ENCODE measurements around the gene GYS2.

The GYS2 gene

GRCh38 chr12:21507849-21508248 is 96.8 kb downstream of the GYS2 start:
- no peak for ATAC-seq
- TF ChIP-seq CREB5 (CRISPR knock-in tag; IDR thresholded peaks at IDR 0.05; ENCODE audit: low read depth) (no peak), ZC3H10 (CRISPR knock-in tag; IDR thresholded peaks at IDR 0.05) (no peak)

GRCh38 chr12:21505888-21506287 is 98.8 kb downstream of the GYS2 start:
- TF ChIP-seq TOX (CRISPR knock-in tag; IDR thresholded peaks at IDR 0.05; ENCODE audit: borderline replicate concordance) (no peak), PPARA (CRISPR knock-in tag; IDR thresholded peaks at IDR 0.05; ENCODE audit: borderline replicate concordance) (no peak), TCF4 (CRISPR knock-in tag; IDR thresholded peaks at IDR 0.05; ENCODE audit: borderline replicate concordance) (no peak), ZNF565 (CRISPR knock-in tag; conservative IDR thresholded peaks at IDR 0.05; ENCODE audit: low read depth) (no peak), CREB5 (CRISPR knock-in tag; IDR thresholded peaks at IDR 0.05; ENCODE audit: low read depth) (no peak), RARB (CRISPR knock-in tag; IDR thresholded peaks at IDR 0.05) (no peak), SNAI2 (CRISPR knock-in tag; IDR thresholded peaks at IDR 0.05) (no peak), ZNF70 (CRISPR knock-in tag; IDR thresholded peaks at IDR 0.05) (no peak), ARNTL (CRISPR knock-in tag; IDR thresholded peaks at IDR 0.05; ENCODE audit: borderline replicate concordance, low read depth) (no peak), TSHZ2 (CRISPR knock-in tag; IDR thresholded peaks at IDR 0.05) (no peak), CSDC2 (CRISPR knock-in tag; IDR thresholded peaks at IDR 0.05) (no peak), PATZ1 (CRISPR knock-in tag; IDR thresholded peaks at IDR 0.05; ENCODE audit: borderline replicate concordance) (no peak), GLIS3 (CRISPR knock-in tag; IDR thresholded peaks at IDR 0.05) (no peak), BACH2 (CRISPR knock-in tag; IDR thresholded peaks at IDR 0.05; ENCODE audit: borderline replicate concordance) (no peak), ZFP3 (CRISPR knock-in tag; IDR thresholded peaks at IDR 0.05) (no peak), POU6F1 (CRISPR knock-in tag; IDR thresholded peaks at IDR 0.05; ENCODE audit: borderline replicate concordance, low read depth) (no peak), ZNF8 (CRISPR knock-in tag; IDR thresholded peaks at IDR 0.05) (no peak)
- no peak for ATAC-seq

- no peak for ATAC-seq
- TF ChIP-seq SNAI2 (CRISPR knock-in tag; IDR thresholded peaks at IDR 0.05) (no peak), ZNF565 (CRISPR knock-in tag; conservative IDR thresholded peaks at IDR 0.05; ENCODE audit: low read depth) (no peak), CSDC2 (CRISPR knock-in tag; IDR thresholded peaks at IDR 0.05) (no peak), ZFP3 (CRISPR knock-in tag; IDR thresholded peaks at IDR 0.05) (no peak), TCF4 (CRISPR knock-in tag; IDR thresholded peaks at IDR 0.05; ENCODE audit: borderline replicate concordance) (no peak), ARNTL (CRISPR knock-in tag; IDR thresholded peaks at IDR 0.05; ENCODE audit: borderline replicate concordance, low read depth) (no peak), BACH2 (CRISPR knock-in tag; IDR thresholded peaks at IDR 0.05; ENCODE audit: borderline replicate concordance) (no peak), POU6F1 (CRISPR knock-in tag; IDR thresholded peaks at IDR 0.05; ENCODE audit: borderline replicate concordance, low read depth) (no peak), ZNF8 (CRISPR knock-in tag; IDR thresholded peaks at IDR 0.05) (no peak), PPARA (CRISPR knock-in tag; IDR thresholded peaks at IDR 0.05; ENCODE audit: borderline replicate concordance) (no peak), CSRNP3 (CRISPR knock-in tag; IDR thresholded peaks at IDR 0.05) (no peak), GLIS3 (CRISPR knock-in tag; IDR thresholded peaks at IDR 0.05) (no peak)
Measured at GRCh38 chr12:21502872-21503271, 101.8 kb downstream of the GYS2 start.

All from SK-N-SH treated with all-trans-retinoic acid at 6 μM for 48 hours (cell line).